Stimulated activated effector memory CD8-positive, alpha-beta T cell treated with anti-CD3 and anti-CD28 coated beads, Interleukin-12 subunit alpha, Interleukin-12 subunit beta, amount 100 ng/mL, for 72 hours (primary cell): Measurements from ENCODE around the gene ZBTB44.

Source experiments
- ATAC-seq: fragments of 150-1000 bp; cut with Tn5 transposase; 2 replicates; pipeline ENCODE4 v1.10.0; 2021
- DNase-seq, 2 donors: peaks; one replicate each; pipeline ENCODE4 v3.0.0; 2021 to 2022; ENCODE audit warnings: low spot score in 2 of 2
- H3K27ac Mint-ChIP-seq: one replicate; pipeline ENCODE4 v1.8.0; 2022; ENCODE audit warnings: mild to moderate bottlenecking, mixed read lengths
- H3K36me3 Mint-ChIP-seq: one replicate; pipeline ENCODE4 v1.8.0; 2022; ENCODE audit warnings: mild to moderate bottlenecking, mixed read lengths
- H3K4me1 Mint-ChIP-seq: one replicate; pipeline ENCODE4 v1.8.0; 2022; ENCODE audit warnings: mixed read lengths
- H3K4me3 Mint-ChIP-seq: one replicate; pipeline ENCODE4 v1.8.0; 2022; ENCODE audit warnings: mild to moderate bottlenecking, mixed read lengths
- H3K9me3 Mint-ChIP-seq: one replicate; pipeline ENCODE4 v1.8.0; 2022; ENCODE audit warnings: mixed read lengths

The ZBTB44 gene

DNA sequence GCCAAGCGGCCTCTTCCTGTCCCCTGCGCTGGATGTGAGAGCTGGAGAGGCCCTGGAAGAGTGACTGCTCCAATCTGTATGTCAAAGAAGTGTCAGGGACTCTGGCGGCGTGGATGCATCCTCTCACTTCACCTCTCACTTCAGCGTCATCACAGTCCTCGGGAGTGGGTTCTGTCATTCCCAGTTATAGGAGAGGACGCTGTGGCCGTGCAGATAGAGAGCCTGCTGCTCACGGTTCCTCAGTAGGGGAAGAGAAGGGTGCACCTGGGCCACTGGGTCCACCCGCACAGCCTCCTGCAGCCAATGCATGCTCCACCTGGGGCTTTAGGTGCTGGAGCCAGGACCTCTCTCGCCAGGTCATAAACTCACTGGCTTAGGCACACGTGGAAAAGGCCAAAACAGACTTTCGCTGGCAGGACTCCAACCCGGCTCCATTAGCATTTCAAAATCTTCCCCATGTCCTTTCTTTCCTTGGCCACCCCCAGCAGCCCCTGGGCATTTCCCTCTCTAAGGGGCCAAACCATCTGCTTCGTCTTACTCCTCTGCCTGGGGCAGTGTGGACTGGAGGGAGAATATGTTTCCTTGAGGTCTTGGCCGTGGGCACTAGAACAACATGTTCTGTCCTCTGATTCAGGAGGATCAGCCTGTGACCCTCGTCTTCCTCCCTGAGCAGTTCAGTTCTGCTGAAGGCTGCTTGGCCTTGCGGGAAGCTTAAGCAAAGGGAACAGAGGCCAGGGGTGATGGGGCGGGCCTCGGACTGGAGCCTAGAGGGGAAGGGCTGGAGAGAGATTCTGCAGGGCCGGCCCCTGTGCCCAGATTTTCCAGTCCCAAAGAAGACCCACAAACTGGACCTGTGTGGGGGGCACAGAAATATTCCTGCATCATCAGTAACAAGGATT lies 97.3 kb downstream of the ZBTB44 start:
- no peaks in the 10 kb centered on the region for H3K9me3 Mint-ChIP-seq
- no peak overlapping the region for H3K4me3 Mint-ChIP-seq
- no peak for ATAC-seq
- H3K36me3 Mint-ChIP-seq, result peaks cover 5% of the 10 kb centered on the region
- peaks cover 11% of the 10 kb centered on the region for H3K4me1 Mint-ChIP-seq
- H3K27ac Mint-ChIP-seq, result no peak overlapping the region
- DNase-seq, result peak in 1 of 2 donors; percentile 46

GRCh38 chr11:130216591-130217132 lies 98.1 kb downstream of the ZBTB44 start:
- DNase-seq (no peak), ATAC-seq (no peak)
- Mint-ChIP-seq H3K4me3 (no peak overlapping the region), H3K36me3 (peaks cover 5% of the 10 kb centered on the region), H3K27ac (no peak overlapping the region), H3K9me3 (no peaks in the 10 kb centered on the region), H3K4me1 (peaks cover 5% of the 10 kb centered on the region)

GRCh38 chr11:130216221-130216550 lies 98.5 kb downstream of the ZBTB44 start:
- DNase-seq (no peak), ATAC-seq (no peak)
- Mint-ChIP-seq H3K4me1 (peaks cover 5% of the 10 kb centered on the region), H3K9me3 (no peaks in the 10 kb centered on the region), H3K27ac (no peak overlapping the region), H3K4me3 (no peak overlapping the region), H3K36me3 (peaks cover 5% of the 10 kb centered on the region)

DNA sequence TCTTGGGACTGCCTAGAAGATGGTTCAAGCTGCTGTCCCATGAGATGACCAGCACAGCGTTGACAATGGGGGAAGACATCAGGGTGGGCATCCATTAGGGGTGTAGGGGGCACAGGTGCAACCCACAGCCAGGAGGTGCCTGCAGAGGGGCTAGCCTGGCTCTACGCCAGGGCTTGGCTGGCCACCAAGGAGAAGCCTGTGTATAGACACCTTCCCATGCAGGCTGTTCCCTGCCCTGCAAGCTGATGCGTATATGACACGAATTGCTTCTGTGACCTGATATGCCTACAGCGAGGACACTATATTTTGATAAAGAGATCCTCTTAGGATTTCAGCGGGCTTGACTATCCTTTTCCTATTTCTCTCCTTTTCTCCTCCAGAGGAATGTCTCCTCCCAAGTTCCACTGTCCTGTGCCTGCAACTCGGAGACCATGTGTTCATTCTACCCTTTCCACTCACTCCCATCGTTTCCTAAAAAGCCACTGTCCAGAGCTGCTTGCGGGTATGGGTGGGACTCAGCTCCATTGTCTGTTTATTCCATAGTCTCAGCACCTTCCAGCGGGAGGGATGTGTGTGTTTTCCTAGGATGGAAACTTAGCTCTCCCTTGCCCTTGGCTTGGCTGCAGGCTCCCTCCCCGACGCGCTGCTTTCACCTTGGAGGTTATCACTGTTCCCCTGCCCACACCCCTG lies 99.0 kb downstream of the ZBTB44 start:
- DNase-seq, result peak in 1 of 2 donors; percentile 41
- H3K4me1 Mint-ChIP-seq, result peaks cover 5% of the 10 kb centered on the region
- ATAC-seq, result no peak
- H3K4me3 Mint-ChIP-seq, result no peak overlapping the region
- peaks cover 5% of the 10 kb centered on the region for H3K36me3 Mint-ChIP-seq
- no peak overlapping the region for H3K27ac Mint-ChIP-seq
- H3K9me3 Mint-ChIP-seq, result no peaks in the 10 kb centered on the region

GRCh38 chr11:130214861-130215530 lies 99.7 kb downstream of the ZBTB44 start:
- Mint-ChIP-seq H3K36me3 (peaks cover 5% of the 10 kb centered on the region), H3K9me3 (no peaks in the 10 kb centered on the region), H3K4me1 (peaks cover 5% of the 10 kb centered on the region), H3K4me3 (no peak overlapping the region), H3K27ac (no peak overlapping the region)
- DNase-seq (no peak), ATAC-seq (no peak)

- Mint-ChIP-seq H3K9me3 (no peaks in the 10 kb centered on the region), H3K36me3 (peaks cover 5% of the 10 kb centered on the region), H3K4me1 (peaks cover 5% of the 10 kb centered on the region), H3K4me3 (no peak overlapping the region), H3K27ac (no peak overlapping the region)
- ATAC-seq (no peak), DNase-seq (no peak)
These were observed 100.8 kb downstream of the ZBTB44 start for GRCh38 chr11:130213979-130214281.

GRCh38 chr11:130213143-130213978 lies 101.4 kb downstream of the ZBTB44 start:
- H3K4me3 Mint-ChIP-seq, result no peak overlapping the region
- ATAC-seq (peak; percentile 74), DNase-seq (peak; percentile 75 to 83)
- H3K36me3 Mint-ChIP-seq, result peaks cover 5% of the 10 kb centered on the region
- H3K9me3 Mint-ChIP-seq, result no peaks in the 10 kb centered on the region
- H3K4me1 Mint-ChIP-seq, result peaks cover 5% of the 10 kb centered on the region
- H3K27ac Mint-ChIP-seq, result no peak overlapping the region

- Mint-ChIP-seq H3K4me3 (no peak overlapping the region), H3K36me3 (peaks cover 2% of the 10 kb centered on the region), H3K4me1 (peaks cover 1% of the 10 kb centered on the region), H3K9me3 (no peaks in the 10 kb centered on the region), H3K27ac (no peak overlapping the region)
- ATAC-seq (no peak), DNase-seq (peak in 1 of 2 donors; percentile 47)
These were observed 102.2 kb downstream of the ZBTB44 start for GRCh38 chr11:130212431-130212961.

- Mint-ChIP-seq H3K9me3 (no peaks in the 10 kb centered on the region), H3K27ac (no peak overlapping the region), H3K36me3 (no peaks in the 10 kb centered on the region), H3K4me1 (no peaks in the 10 kb centered on the region), H3K4me3 (no peak overlapping the region)
- DNase-seq (peak in 1 of 2 donors; percentile 45), ATAC-seq (no peak)
These were observed 102.8 kb downstream of the ZBTB44 start for GRCh38 chr11:130211781-130212401.

GRCh38 chr11:130211144-130211543 lies 103.6 kb downstream of the ZBTB44 start:
- DNase-seq (peak in 1 of 2 donors; percentile 45), ATAC-seq (no peak)
- H3K36me3 Mint-ChIP-seq, result no peaks in the 10 kb centered on the region
- H3K4me3 Mint-ChIP-seq, result no peak overlapping the region
- no peaks in the 10 kb centered on the region for H3K4me1 Mint-ChIP-seq
- H3K9me3 Mint-ChIP-seq, result no peaks in the 10 kb centered on the region
- H3K27ac Mint-ChIP-seq, result no peak overlapping the region

DNA sequence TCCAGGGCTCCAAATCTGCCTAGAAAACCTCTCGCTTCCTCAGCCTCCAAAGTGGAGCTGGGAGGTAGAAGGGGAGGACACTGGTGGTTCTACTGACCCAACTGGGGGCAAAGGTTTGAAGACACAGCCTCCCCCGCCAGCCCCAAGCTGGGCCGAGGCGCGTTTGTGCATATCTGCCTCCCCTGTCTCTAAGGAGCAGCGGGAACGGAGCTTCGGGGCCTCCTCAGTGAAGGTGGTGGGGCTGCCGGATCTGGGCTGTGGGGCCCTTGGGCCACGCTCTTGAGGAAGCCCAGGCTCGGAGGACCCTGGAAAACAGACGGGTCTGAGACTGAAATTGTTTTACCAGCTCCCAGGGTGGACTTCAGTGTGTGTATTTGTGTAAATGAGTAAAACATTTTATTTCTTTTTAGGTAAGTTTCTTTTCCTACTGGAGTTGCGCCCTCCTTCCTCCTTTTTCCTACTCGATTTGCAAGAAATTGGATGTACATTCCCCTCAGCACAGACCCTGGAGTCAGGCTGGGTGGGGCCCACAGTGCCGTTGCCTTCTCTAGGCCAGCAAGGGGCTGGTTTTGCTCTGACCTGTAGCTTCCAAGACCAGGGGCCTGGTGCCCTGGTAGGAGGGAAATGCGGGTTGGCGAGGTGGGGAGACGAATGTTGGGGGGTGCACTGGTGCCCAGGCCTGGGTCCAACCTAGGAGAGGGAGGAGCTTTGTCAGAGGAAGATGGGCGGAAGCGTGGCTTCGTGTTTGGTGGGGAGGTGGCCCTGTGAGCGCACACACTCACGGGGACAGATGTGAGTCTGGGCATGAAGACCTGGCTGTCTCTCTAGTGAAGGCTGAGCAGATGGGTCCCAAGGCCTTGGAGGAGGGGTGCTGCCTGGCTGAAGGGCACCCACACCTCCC lies 104.5 kb downstream of the ZBTB44 start:
- no peak for ATAC-seq
- Mint-ChIP-seq H3K4me1 (no peaks in the 10 kb centered on the region), H3K27ac (no peak overlapping the region), H3K4me3 (no peak overlapping the region), H3K9me3 (no peaks in the 10 kb centered on the region), H3K36me3 (no peaks in the 10 kb centered on the region)
- no peak for DNase-seq

GRCh38 chr11:130209128-130209932 lies 105.4 kb downstream of the ZBTB44 start:
- DNase-seq (no peak), ATAC-seq (no peak)
- Mint-ChIP-seq H3K27ac (no peak overlapping the region), H3K36me3 (no peaks in the 10 kb centered on the region), H3K4me1 (no peaks in the 10 kb centered on the region), H3K9me3 (no peaks in the 10 kb centered on the region), H3K4me3 (no peak overlapping the region)
